Measurements from ENCODE around the gene SELENOI.

GRCh38 chr2:26407526-26407925 is 61.6 kb downstream of the SELENOI start:
- TF ChIP-seq, protein P1, sequence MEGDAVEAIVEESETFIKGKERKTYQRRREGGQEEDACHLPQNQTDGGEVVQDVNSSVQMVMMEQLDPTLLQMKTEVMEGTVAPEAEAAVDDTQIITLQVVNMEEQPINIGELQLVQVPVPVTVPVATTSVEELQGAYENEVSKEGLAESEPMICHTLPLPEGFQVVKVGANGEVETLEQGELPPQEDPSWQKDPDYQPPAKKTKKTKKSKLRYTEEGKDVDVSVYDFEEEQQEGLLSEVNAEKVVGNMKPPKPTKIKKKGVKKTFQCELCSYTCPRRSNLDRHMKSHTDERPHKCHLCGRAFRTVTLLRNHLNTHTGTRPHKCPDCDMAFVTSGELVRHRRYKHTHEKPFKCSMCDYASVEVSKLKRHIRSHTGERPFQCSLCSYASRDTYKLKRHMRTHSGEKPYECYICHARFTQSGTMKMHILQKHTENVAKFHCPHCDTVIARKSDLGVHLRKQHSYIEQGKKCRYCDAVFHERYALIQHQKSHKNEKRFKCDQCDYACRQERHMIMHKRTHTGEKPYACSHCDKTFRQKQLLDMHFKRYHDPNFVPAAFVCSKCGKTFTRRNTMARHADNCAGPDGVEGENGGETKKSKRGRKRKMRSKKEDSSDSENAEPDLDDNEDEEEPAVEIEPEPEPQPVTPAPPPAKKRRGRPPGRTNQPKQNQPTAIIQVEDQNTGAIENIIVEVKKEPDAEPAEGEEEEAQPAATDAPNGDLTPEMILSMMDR (conservative IDR thresholded peaks at IDR 0.05; ENCODE audit: low read depth in 2 of 2) = no peak
- TF ChIP-seq JUNB (IDR thresholded peaks at IDR 0.05; ENCODE audit: unreplicated experiment) = no peak
- no peak for TF ChIP-seq POLR2AphosphoS5 (IDR thresholded peaks at IDR 0.05; ENCODE audit: low read depth)
- no peak for TF ChIP-seq CREB1 (CRISPR knock-in tag; IDR thresholded peaks at IDR 0.05; ENCODE audit: low read depth)
